ENCODE results near the gene GPI. TPM values are rescaled to one million over a fixed set of nuclear protein-coding genes. Genes with fewer than 3 reads are reported as not detected.

GPI gene
- total RNA-seq, result 141 and 192 TPM in 2 replicates

DNA sequence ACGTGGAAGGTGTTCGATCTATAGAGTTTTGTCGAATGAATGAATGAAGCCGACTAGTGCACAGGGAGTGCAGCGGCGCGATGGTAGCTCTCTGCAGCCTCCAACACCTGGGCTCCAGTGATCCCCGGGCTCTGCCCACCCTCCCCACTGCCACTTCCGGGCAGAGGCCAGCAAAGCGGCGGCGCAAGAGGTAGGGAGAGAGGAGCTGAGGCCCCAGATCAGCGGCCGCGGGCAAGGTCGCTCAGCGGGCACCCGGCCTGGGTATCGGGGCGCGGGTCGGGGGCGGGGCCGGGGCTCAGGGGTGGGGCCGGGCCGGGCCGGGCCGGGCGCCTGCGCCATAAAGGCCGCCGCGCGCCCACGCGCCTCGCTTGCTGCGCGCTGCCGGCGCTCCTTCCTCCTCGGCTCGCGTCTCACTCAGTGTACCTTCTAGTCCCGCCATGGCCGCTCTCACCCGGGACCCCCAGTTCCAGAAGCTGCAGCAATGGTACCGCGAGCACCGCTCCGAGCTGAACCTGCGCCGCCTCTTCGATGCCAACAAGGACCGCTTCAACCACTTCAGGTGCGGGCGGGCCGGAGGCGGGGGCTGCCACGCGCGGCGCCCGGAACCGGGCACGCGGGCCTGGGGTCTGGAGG is at the start of gene GPI:
Gene GPI (plus strand): TSS at position 367 of the 633 bp plus-strand sequence. CDS start 71 bp downstream, at position 438.

DNA sequence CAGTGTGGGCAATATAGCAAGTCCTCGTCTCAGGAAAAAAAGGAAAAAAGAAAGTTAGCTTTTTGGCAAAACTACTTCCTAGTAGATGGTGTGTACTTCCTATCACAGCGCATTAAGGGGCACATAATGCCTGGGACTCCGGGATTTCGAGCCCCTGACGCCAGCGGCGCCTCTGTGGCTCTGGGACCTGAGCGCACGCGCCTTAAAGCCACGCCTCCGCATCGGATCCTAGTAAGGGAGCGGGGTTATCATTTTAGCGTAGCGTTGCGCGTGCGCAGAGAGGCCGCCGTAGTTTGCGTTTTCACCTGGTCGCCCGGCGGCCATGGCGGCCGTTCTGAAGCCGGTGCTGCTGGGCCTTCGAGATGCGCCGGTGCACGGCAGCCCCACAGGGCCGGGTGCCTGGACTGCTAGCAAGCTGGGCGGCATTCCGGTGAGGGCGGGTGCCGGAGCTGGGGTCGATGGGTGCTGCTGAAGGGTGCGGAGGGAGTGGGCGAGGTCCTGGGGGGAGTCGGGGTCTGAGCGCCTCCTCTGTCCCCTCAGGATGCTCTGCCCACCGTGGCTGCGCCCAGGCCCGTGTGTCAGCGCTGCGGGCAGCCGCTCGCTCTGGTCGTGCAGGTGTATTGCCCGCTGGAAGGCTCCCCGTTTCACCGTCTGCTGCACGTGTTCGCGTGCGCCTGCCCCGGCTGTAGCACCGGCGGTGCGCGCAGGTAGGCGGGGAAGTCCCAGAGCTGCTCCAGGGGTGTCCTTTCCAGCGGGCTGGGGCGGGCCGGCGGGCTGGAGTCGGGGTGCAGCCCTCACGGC is 39.3 kb downstream of the GPI start, which contains the start of gene PDCD2L:
Gene PDCD2L (plus strand): TSS at position 291 of the 801 bp plus-strand sequence. CDS start 32 bp downstream, at position 323.

Other genes with a start within 250 kb of the GPI start
- gene LSM14A, start 192.7 kb upstream of the GPI start, total RNA-seq, result 73.2 and 90.7 TPM in 2 replicates
- 10.8 and 11.6 TPM in 2 replicates for gene GARRE1, start 110.6 kb upstream of the GPI start, total RNA-seq
- 7.5 and 8.2 TPM in 2 replicates for gene PDCD2L, start 39.2 kb downstream of the GPI start, total RNA-seq
- gene UBA2, start 63.2 kb downstream of the GPI start, total RNA-seq, result 94.9 and 150 TPM in 2 replicates
- gene WTIP, start 116.6 kb downstream of the GPI start, total RNA-seq, result 37.8 and 72.9 TPM in 2 replicates

All from smooth muscle cell of bladder (primary cell).